Measurements from ENCODE around the gene RIPK4. TPM values are rescaled to one million over a fixed set of nuclear protein-coding genes. Genes with fewer than 3 reads are reported as not detected.
"Not testable (repeated sequence)": the region's sequence is repeated elsewhere in the genome, so short reads cannot be mapped to it uniquely, and the experiment has no call there.

The RIPK4 gene
- total RNA-seq, 2 experiments from 2014 or later: 0.56 to 0.64 TPM

GRCh38 chr21:41792711-41793110, 25.9 kb upstream of the RIPK4 start:
- ChIA-PET POLR2A (no interaction called here), CTCF (interaction anchor here (1.0 kb wide), 1 partner anchor 24 kb away, joined by 4 read pairs; no protein-coding TSS in a partner anchor)
- Mint-ChIP-seq H3K9me3 (ENCODE audit: low read depth) (peaks cover 17% of the 10 kb centered on the region), H3K4me3 (no peak overlapping the region), H3K27ac (no peak overlapping the region), H3K27me3 (peaks cover 10% of the 10 kb centered on the region), H3K36me3 (ENCODE audit: low read depth) (peaks cover 7% of the 10 kb centered on the region), H3K4me1 (no peaks in the 10 kb centered on the region)
- intact Hi-C loops (cut with DNase I, micrococcal nuclease): no loop called here
- no peak for ATAC-seq
- DNase-seq: no peak

- peaks cover 3% of the 10 kb centered on the region for H3K9me3 Mint-ChIP-seq (ENCODE audit: low read depth)
- H3K27ac Mint-ChIP-seq: no peak overlapping the region
- H3K27me3 Mint-ChIP-seq: peaks cover 27% of the 10 kb centered on the region
- ChIA-PET CTCF (interaction anchor here (0.6 kb wide), 2 partner anchors 8 to 203 kb away, joined by 3 read pairs; no protein-coding TSS in a partner anchor), POLR2A (interaction anchor here (0.5 kb wide), 1 partner anchor 220 kb away, joined by 5 read pairs; no protein-coding TSS in a partner anchor)
- H3K4me3 Mint-ChIP-seq: no peak overlapping the region
- ATAC-seq (no peak), DNase-seq (no peak)
- no peaks in the 10 kb centered on the region for H3K36me3 Mint-ChIP-seq (ENCODE audit: low read depth)
- H3K4me1 Mint-ChIP-seq: peaks cover 10% of the 10 kb centered on the region
- intact Hi-C loops (cut with DNase I, micrococcal nuclease): no loop called here
Observed at GRCh38 chr21:41786509-41786987, 19.7 kb upstream of the RIPK4 start.

- H3K27ac Mint-ChIP-seq; POLR2A ChIA-PET; ATAC-seq; DNase-seq; H3K9me3 Mint-ChIP-seq (ENCODE audit: low read depth); intact Hi-C loops (cut with DNase I, micrococcal nuclease); H3K4me3 Mint-ChIP-seq; H3K36me3 Mint-ChIP-seq (ENCODE audit: low read depth): not testable (repeated sequence)
- H3K4me1 Mint-ChIP-seq: peaks cover 10% of the 10 kb centered on the region
- CTCF ChIA-PET: interaction anchor here (0.6 kb wide), 1 partner anchor 331 kb away, joined by 3 read pairs; no protein-coding TSS in a partner anchor
- H3K27me3 Mint-ChIP-seq: peaks cover 33% of the 10 kb centered on the region
Observed at GRCh38 chr21:41785262-41785661, 18.4 kb upstream of the RIPK4 start.

DNA sequence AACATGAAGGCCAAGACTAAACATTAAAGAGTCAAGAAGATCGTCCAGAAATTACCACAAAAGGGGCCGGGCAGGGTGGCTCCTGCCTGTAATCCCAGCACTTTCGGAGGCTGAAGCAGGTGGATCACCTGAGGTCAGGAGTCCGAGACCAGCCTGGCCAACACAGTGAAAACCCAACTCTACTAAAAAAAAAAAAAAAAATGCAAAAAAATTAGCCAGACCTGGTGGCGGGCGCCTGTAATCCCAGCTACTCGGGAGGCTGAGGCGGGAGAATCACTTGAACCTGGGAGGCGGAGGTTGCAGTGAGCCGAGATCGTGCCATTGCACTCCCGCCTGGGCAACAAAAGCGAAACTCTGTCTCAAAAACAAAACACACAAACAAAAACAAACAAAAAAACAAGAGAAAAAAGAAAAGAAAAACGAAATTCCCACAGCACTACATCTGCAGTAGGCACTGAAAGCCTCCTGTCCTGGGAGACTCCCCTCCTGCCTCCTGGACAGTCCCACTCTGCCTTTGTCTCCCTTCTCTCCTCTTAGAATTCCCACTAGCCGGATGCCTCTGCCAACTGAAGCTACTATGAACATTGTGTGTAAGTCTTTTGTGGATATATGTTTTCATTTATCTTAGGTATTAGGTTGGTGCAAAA, 17.7 kb upstream of the RIPK4 start:
- ChIA-PET POLR2A (no interaction called here), CTCF (no interaction called here)

DNA sequence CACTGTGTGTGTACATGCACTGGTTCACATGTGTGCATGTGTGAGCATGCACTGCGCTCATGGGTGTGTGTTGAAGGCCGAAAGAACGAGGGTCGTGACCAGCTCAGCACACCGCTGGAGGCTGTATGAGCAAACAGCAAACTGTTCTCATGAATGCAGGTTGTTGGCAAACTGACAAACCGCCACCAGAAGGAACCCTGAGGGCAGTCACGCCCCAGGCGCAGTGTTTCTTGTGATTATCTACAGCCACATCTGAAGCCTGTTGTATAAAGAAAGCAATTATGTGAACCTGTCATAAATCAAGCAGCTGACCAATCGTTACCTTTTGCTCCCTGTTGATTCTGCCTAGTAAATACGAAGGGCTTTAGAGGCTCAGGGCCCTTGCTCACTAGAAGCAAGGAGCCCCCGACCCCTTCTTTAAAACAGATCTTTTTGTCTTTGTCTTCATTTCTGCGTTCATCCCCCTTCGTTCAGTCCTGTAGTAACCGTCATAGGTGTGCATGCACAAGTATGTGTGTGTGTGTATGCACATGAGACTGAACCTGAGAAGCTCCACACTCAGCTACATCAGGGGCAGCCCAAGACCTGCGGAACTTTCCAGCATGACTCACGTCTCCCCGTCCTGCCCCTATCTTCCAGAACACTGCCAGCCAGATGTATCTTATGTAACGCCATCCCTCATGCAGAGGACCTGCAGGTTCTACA, 16.8 kb upstream of the RIPK4 start:
- H3K27ac Mint-ChIP-seq: no peak overlapping the region
- CTCF ChIA-PET: no interaction called here
- peaks cover 12% of the 10 kb centered on the region for H3K4me1 Mint-ChIP-seq
- no peaks in the 10 kb centered on the region for H3K9me3 Mint-ChIP-seq (ENCODE audit: low read depth)
- no peak overlapping the region for H3K4me3 Mint-ChIP-seq
- H3K27me3 Mint-ChIP-seq: peaks cover 43% of the 10 kb centered on the region
- H3K36me3 Mint-ChIP-seq (ENCODE audit: low read depth): no peaks in the 10 kb centered on the region
- ATAC-seq (peak; percentile 79), DNase-seq (peak; percentile 48)
- intact Hi-C loops (cut with DNase I, micrococcal nuclease): no loop called here
- POLR2A ChIA-PET: no interaction called here

More for the DNA sequence above, 17.7 kb upstream of the RIPK4 start:
- Mint-ChIP-seq H3K27ac (no peak overlapping the region), H3K27me3 (peaks cover 37% of the 10 kb centered on the region), H3K36me3 (ENCODE audit: low read depth) (no peaks in the 10 kb centered on the region), H3K9me3 (ENCODE audit: low read depth) (no peaks in the 10 kb centered on the region), H3K4me3 (no peak overlapping the region), H3K4me1 (peaks cover 10% of the 10 kb centered on the region)
- DNase-seq (no peak), ATAC-seq (no peak)
- intact Hi-C loops (cut with DNase I, micrococcal nuclease): no loop called here

- Mint-ChIP-seq H3K4me3 (no peak overlapping the region), H3K4me1 (peaks cover 16% of the 10 kb centered on the region), H3K9me3 (ENCODE audit: low read depth) (no peaks in the 10 kb centered on the region), H3K27me3 (peaks cover 49% of the 10 kb centered on the region), H3K36me3 (ENCODE audit: low read depth) (no peaks in the 10 kb centered on the region), H3K27ac (no peak overlapping the region)
- ChIA-PET POLR2A (no interaction called here), CTCF (interaction anchor here (0.6 kb wide), 1 partner anchor 58 kb away, joined by 3 read pairs; no protein-coding TSS in a partner anchor)
- no peak for DNase-seq
- intact Hi-C loops (cut with DNase I, micrococcal nuclease): no loop called here
- no peak for ATAC-seq
Observed at GRCh38 chr21:41781050-41781410, 14.2 kb upstream of the RIPK4 start.

DNA sequence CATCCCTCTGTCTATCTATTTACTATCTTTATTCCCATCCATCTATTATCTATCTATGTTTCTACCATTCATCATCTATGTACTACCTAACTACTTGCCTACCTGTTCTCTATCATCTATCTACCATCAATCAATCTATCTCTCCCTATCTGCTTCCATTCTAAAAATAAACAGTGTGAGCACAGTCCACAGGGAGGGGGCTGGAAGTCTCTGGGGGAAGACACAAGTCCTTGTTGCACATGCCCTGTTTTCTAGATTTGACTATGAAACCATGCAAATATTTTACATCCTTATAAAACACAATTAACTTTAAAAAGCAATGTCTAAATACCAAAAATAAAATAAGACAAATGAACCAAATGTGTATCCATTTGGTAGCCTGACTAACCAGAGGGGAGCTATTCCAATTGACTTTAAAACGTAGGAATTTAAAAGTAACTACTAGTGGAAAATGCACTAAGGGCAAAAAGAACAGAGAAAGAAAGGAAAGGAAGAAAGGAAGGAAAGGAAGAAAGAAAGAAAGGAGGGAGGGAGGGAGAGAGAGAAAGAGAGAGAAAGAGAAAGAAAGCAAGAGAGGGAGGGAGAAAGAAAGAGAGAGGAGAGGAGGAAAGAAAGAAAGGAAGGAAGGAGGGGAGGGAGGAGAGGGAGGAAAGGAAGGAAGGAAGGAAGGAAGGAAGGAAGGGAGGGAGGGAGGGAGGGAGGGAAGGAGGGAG, 13.6 kb upstream of the RIPK4 start:
- no peak for ATAC-seq
- H3K27ac Mint-ChIP-seq: no peak overlapping the region
- DNase-seq: no peak
- intact Hi-C loops (cut with DNase I, micrococcal nuclease): no loop called here
- no peaks in the 10 kb centered on the region for H3K36me3 Mint-ChIP-seq (ENCODE audit: low read depth)
- H3K4me1 Mint-ChIP-seq: peaks cover 16% of the 10 kb centered on the region
- POLR2A ChIA-PET: no interaction called here
- peaks cover 54% of the 10 kb centered on the region for H3K27me3 Mint-ChIP-seq
- CTCF ChIA-PET: interaction anchor here (0.6 kb wide), 1 partner anchor 59 kb away, joined by 3 read pairs; no protein-coding TSS in a partner anchor
- no peaks in the 10 kb centered on the region for H3K9me3 Mint-ChIP-seq (ENCODE audit: low read depth)
- no peak overlapping the region for H3K4me3 Mint-ChIP-seq

DNA sequence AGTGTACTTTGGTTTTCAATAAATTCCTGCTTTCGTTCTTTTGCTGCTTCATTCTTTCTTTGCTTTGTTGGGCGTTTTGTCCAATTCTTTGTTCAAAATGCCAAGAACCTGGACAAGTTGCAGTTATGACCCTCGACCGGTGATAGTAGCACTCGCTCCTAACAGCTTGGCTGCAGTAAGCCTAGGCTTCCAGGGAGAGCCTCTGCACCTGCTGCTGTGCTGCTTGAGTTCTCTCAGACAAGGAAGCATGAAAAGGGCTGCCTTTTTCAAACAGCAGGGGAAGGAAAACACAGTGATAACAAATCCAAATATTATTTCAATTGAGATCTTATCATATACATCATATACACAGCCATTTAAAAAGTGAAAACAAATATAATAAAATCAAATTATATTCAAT, 12.8 kb upstream of the RIPK4 start:
- no peak for DNase-seq
- peaks cover 59% of the 10 kb centered on the region for H3K27me3 Mint-ChIP-seq
- no peak overlapping the region for H3K4me3 Mint-ChIP-seq
- ChIA-PET CTCF (no interaction called here), POLR2A (no interaction called here)
- H3K27ac Mint-ChIP-seq: no peak overlapping the region
- peaks cover 16% of the 10 kb centered on the region for H3K4me1 Mint-ChIP-seq
- no peaks in the 10 kb centered on the region for H3K9me3 Mint-ChIP-seq (ENCODE audit: low read depth)
- H3K36me3 Mint-ChIP-seq (ENCODE audit: low read depth): no peaks in the 10 kb centered on the region
- intact Hi-C loops (cut with DNase I, micrococcal nuclease): loop anchor here in 1 of 2 experiments (10.0 kb wide), 1 partner anchor 495 kb away; no protein-coding TSS in a partner anchor
- no peak for ATAC-seq

- no peaks in the 10 kb centered on the region for H3K9me3 Mint-ChIP-seq (ENCODE audit: low read depth)
- peaks cover 60% of the 10 kb centered on the region for H3K27me3 Mint-ChIP-seq
- ChIA-PET POLR2A (no interaction called here), CTCF (interaction anchor here (0.7 to 1.8 kb wide), 5 partner anchors 8 to 496 kb away, joined by 3 to 7 read pairs (median 3); no protein-coding TSS in a partner anchor)
- ATAC-seq: peak; percentile 30
- H3K36me3 Mint-ChIP-seq (ENCODE audit: low read depth): no peaks in the 10 kb centered on the region
- no peak for DNase-seq
- intact Hi-C loops (cut with DNase I, micrococcal nuclease): loop anchor here (1.0 to 10.0 kb wide), 3 partner anchors 166 to 494 kb away; no protein-coding TSS in a partner anchor
- H3K27ac Mint-ChIP-seq: no peak overlapping the region
- H3K4me1 Mint-ChIP-seq: peaks cover 14% of the 10 kb centered on the region
- no peak overlapping the region for H3K4me3 Mint-ChIP-seq
Observed at GRCh38 chr21:41778930-41779600, 12.2 kb upstream of the RIPK4 start.

DNA sequence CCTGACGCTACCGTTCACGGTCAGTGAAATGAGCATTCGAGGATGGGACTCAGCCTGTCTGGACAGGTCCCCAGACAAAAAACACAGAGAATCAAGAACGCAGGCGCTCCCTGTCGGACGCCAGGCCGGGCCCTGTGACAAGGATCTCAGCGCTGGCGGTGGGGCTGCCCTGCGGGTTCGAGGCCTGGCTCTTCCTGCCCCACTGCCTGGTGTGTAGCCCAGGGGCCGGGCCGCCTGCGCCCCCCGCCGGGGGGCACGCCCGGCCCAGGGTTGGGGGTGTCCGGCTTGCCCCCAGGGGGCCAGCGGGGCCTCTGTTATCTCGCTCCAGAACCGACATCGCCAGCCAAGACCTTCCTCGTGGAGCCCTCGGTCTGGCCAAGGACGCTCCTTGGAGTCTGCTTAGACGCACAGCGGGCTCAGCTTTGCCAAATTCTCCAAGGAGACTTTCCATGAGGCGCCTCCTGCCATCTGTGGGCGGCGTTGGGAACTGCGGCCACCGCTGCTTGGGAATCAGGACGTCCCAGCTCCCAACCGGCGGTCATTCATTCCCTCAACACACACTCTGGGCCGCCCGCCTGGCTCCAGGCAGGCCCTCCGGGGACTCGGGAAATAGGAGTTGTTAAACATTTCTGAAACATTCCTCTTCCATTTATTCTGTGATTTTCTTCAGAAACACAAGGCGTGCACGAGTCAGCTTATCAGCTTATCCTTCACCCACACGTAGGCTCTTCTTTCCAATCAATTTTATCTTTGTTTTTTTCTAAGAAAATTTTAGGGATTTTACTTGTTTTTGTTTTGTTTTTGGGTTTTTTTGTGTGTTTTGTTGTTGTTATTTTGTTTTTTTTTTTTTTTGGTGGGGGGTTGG, 11.3 kb upstream of the RIPK4 start:
- Mint-ChIP-seq H3K27me3 (peaks cover 56% of the 10 kb centered on the region), H3K27ac (no peak overlapping the region), H3K4me3 (no peak overlapping the region), H3K4me1 (peaks cover 6% of the 10 kb centered on the region), H3K9me3 (ENCODE audit: low read depth) (no peaks in the 10 kb centered on the region), H3K36me3 (ENCODE audit: low read depth) (no peaks in the 10 kb centered on the region)
- ChIA-PET POLR2A (no interaction called here), CTCF (interaction anchor here (0.7 to 1.8 kb wide), 6 partner anchors 8 to 495 kb away, joined by 3 to 7 read pairs (median 4); no protein-coding TSS in a partner anchor)
- ATAC-seq (no peak), DNase-seq (peak; percentile 63)
- intact Hi-C loops (cut with DNase I, micrococcal nuclease): loop anchor here (1.0 to 10.0 kb wide), 3 partner anchors 165 to 493 kb away; no protein-coding TSS in a partner anchor
